Measurements from ENCODE around the gene SPG7.
"Not testable (repeated sequence)": the region's sequence is repeated elsewhere in the genome, so short reads cannot be mapped to it uniquely, and the experiment has no call there.

SPG7 gene

GRCh38 chr16:89507834-89508590, at the start of gene SPG7:
Gene SPG7, plus strand, starts transcription at chr16:89508403. Its CDS starts 15 bp downstream, at chr16:89508418.
- peak; percentile 80 to 81 for DNase-seq (ENCODE audit: low read depth in 2 of 2)

GRCh38 chr16:89458551-89458950, 49.7 kb upstream of the SPG7 start:
- no peak for DNase-seq (ENCODE audit: low read depth in 2 of 2)

GRCh38 chr16:89458967-89459366, 49.2 kb upstream of the SPG7 start:
- no peak for DNase-seq (ENCODE audit: low read depth in 2 of 2)

- DNase-seq (ENCODE audit: low read depth in 2 of 2): no peak
These were observed 47.6 kb upstream of the SPG7 start for GRCh38 chr16:89460556-89460955.

DNA sequence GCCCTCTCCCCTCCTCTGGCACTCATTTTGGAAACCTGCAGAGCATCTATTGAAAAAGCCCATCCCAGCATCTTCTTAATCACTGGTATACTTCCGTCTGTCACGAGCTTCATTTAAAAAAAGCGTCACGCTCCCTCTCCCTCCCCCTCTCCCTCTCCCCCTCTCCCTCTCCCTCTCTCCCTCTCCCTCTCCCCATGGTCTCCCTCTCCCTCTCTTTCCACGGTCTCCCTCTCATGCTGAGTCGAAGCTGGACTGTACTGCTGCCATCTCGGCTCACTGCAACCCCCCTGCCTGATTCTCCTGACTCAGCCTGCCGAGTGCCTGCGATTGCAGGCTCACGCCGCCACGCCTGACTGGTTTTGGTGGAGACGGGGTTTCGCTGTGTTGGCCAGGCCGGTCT, 46.3 kb upstream of the SPG7 start:
- not testable (repeated sequence) for DNase-seq (ENCODE audit: low read depth in 2 of 2)

DNA sequence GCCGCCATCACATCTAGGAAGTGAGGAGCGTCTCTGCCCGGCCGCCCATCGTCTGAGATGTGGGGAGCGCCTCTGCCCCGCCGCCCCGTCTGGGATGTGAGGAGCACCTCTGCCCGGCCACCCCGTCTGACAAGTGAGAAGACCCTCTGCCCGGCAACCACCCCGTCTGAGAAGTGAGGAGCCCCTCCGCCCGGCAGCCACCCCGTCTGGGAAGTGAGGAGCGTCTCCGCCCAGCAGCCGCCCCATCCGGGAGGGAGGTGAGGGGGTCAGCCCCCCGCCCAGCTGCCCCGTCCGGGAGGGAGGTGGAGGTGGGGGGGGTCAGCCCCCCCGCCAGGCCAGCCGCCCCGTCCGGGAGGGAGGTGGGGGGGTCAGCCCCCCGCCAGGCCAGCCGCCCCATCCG, 45.6 kb upstream of the SPG7 start:
- DNase-seq (ENCODE audit: low read depth in 2 of 2): not testable (repeated sequence)

DNA sequence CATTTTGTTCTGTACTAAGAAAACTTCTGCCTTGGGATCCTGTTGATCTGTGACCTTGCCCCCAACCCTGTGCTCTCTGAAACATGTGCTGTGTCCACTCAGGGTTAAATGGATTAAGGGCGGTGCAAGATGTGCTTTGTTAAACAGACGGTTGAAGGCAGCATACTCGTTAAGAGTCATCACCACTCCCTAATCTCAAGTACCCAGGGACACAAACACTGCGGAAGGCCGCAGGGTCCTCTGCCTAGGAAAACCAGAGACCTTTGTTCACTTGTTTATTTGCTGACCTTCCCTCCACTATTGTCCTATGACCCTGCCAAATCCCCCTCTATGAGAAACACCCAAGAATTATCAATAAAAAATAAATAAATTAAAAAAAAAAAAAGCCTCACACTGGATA, 44.9 kb upstream of the SPG7 start:
- DNase-seq (ENCODE audit: low read depth in 2 of 2): not testable (repeated sequence)

GRCh38 chr16:89466920-89467319, 41.3 kb upstream of the SPG7 start:
- no peak for DNase-seq (ENCODE audit: low read depth in 2 of 2)

GRCh38 chr16:89467382-89467781, 40.8 kb upstream of the SPG7 start:
- DNase-seq (ENCODE audit: low read depth in 2 of 2): no peak

GRCh38 chr16:89472711-89473075, 35.5 kb upstream of the SPG7 start:
- no peak for DNase-seq (ENCODE audit: low read depth in 2 of 2)

GRCh38 chr16:89473136-89473712, 35.0 kb upstream of the SPG7 start:
- no peak for DNase-seq (ENCODE audit: low read depth in 2 of 2)

- DNase-seq (ENCODE audit: low read depth in 2 of 2): no peak
These were observed 34.3 kb upstream of the SPG7 start for GRCh38 chr16:89473791-89474414.

- no peak for DNase-seq (ENCODE audit: low read depth in 2 of 2)
These were observed 33.1 kb upstream of the SPG7 start for GRCh38 chr16:89475144-89475543.

- no peak for DNase-seq (ENCODE audit: low read depth in 2 of 2)
These were observed 31.8 kb upstream of the SPG7 start for GRCh38 chr16:89476379-89476778.

DNA sequence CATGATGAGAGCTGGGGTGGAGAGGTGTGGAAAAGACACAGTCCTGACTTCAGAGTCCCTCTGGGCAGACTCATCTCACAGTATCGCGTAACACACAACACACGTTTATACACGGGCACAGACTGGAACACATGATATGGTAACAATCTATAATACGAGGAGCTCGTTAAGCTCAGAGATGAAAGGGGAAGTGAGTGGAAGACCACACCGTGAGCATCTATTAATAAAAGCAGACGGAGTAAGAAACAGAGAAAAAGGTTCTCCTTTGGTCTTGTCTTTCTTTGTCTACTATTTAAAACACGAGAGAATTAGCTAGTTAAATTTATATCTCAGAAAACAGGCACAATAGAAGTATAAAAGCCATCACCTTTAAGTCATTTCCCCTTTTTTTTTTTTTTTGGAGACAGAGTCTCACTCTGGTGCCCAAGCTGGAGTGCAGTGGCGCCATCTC, 31.4 kb upstream of the SPG7 start:
- no peak for DNase-seq (ENCODE audit: low read depth in 2 of 2)

DNA sequence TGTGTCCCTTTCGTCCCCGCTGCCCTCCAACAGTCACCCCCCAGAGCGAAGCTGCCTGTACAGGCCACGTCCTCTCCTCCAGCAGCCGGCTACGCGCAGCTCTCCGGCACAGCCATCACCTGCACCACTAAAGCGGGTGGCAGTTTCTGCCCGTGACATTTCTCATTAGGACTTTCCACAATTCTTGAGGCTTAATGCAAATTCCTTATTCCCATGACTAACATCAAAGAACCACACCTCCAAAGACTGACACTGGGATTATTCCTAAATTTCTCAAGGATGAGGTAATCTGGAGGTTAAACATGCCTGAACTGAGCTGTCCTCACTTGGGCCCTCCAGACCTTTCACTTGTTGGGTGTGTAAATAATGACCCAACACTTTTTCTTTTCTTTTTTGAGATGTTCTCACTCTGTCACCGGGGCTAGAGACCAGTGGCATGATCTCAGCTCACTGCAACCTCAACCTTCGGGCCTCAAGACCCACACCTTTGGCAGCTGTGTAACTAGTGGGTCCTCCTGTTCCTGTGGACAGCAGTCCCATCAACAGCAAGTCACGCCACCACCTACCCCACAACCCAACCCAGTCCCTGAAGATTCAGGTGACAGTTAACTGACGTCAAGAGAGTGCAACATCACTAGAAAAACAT, 29.5 kb upstream of the SPG7 start:
- no peak for DNase-seq (ENCODE audit: low read depth in 2 of 2)

DNA sequence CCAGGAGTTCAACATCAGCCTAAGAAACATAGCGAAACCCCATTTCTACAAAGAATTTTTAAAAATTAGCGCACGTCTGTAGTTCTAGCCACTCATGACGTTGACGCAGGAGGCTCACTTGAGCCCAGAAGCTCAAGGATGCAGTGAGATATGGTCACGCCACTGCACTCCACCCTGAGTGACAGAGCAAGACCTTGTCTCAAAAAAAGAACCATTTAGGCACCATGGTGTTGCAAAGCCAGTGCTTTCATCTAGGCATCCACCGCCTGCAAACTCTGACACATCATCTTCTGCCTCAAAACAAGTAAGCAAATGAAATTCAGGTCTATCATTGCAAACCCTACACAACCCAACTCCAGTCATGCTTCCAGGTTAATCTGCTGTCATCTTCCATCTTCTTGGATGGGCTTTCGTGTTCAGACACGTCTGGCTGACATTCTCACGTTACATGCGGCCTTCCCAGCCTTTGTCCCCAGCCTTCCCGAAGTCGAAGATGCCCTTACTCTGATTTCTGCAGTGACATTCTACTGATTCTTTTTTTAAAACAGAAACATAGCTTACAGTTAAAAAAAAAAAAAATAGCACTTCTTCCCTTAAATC, 26.7 kb upstream of the SPG7 start:
- DNase-seq (ENCODE audit: low read depth in 2 of 2): no peak

GRCh38 chr16:89482150-89482816, 25.9 kb upstream of the SPG7 start:
- no peak for DNase-seq (ENCODE audit: low read depth in 2 of 2)

- DNase-seq (ENCODE audit: low read depth in 2 of 2): no peak
These were observed 25.4 kb upstream of the SPG7 start for GRCh38 chr16:89482817-89483205.

- DNase-seq (ENCODE audit: low read depth in 2 of 2): no peak
These were observed 24.1 kb upstream of the SPG7 start for GRCh38 chr16:89484041-89484501.

GRCh38 chr16:89484923-89485679, 23.1 kb upstream of the SPG7 start:
- DNase-seq (ENCODE audit: low read depth in 2 of 2): no peak

Measured in stimulated activated CD8-positive, alpha-beta memory T cell treated with anti-CD3 and anti-CD28 coated beads, Interleukin-2, amount 100 ng/mL, for 1 hour (primary cell).